HG03354 (cell line): Measurements from ENCODE around the gene ZSWIM6.

Experiments
- ATAC-seq: cut with Tn5 transposase; IDR thresholded peaks from one replicate; pipeline ENCODE4 v1.9.1; 2021; ENCODE audit warnings: mild to moderate bottlenecking; ENCODE audit not compliant: unreplicated experiment, poor library complexity, severe bottlenecking

Gene ZSWIM6

GRCh38 chr5:61330341-61330844 lies 1.7 kb upstream of the ZSWIM6 start:
- no peak for ATAC-seq

- ATAC-seq = peak; percentile 32
Measured at GRCh38 chr5:61330845-61331406, 1.1 kb upstream of the ZSWIM6 start.

GRCh38 chr5:61332358-61332749 lies 296 bp downstream of the ZSWIM6 start:
- ATAC-seq = peak; percentile 15

GRCh38 chr5:61332851-61333320 lies 828 bp downstream of the ZSWIM6 start:
- no peak for ATAC-seq

GRCh38 chr5:61333321-61333953 lies 1.4 kb downstream of the ZSWIM6 start:
- no peak for ATAC-seq

GRCh38 chr5:61333954-61334867 lies 2.2 kb downstream of the ZSWIM6 start:
- ATAC-seq = no peak

GRCh38 chr5:61334868-61335615 lies 3.0 kb downstream of the ZSWIM6 start:
- no peak for ATAC-seq

GRCh38 chr5:61339764-61340163 lies 7.7 kb downstream of the ZSWIM6 start:
- ATAC-seq = no peak

- ATAC-seq = no peak
Measured at GRCh38 chr5:61340775-61341361, 8.8 kb downstream of the ZSWIM6 start.

GRCh38 chr5:61342071-61342501 lies 10.0 kb downstream of the ZSWIM6 start:
- no peak for ATAC-seq

GRCh38 chr5:61344187-61344944 lies 12.3 kb downstream of the ZSWIM6 start:
- no peak for ATAC-seq

- ATAC-seq = no peak
Measured at GRCh38 chr5:61346511-61346910, 14.5 kb downstream of the ZSWIM6 start.

- ATAC-seq = no peak
Measured at GRCh38 chr5:61347080-61347479, 15.0 kb downstream of the ZSWIM6 start.

GRCh38 chr5:61348447-61348846 lies 16.4 kb downstream of the ZSWIM6 start:
- no peak for ATAC-seq

- no peak for ATAC-seq
Measured at GRCh38 chr5:61349935-61350334, 17.9 kb downstream of the ZSWIM6 start.

- ATAC-seq = no peak
Measured at GRCh38 chr5:61350535-61350934, 18.5 kb downstream of the ZSWIM6 start.

GRCh38 chr5:61351733-61352132 lies 19.7 kb downstream of the ZSWIM6 start:
- ATAC-seq = no peak

GRCh38 chr5:61352180-61352579 lies 20.1 kb downstream of the ZSWIM6 start:
- no peak for ATAC-seq
